OCI-LY3 (cell line): ENCODE measurements around the gene NFIA.

ENCODE experiments used
- H2AFZ ChIP-seq: fragments of 200-600, 300-600 bp; shearing (Covaris generic); 2 replicates; pipeline ENCODE4 v1.6.0; 2014; ENCODE audit warnings: antibody characterized with exemption, low read depth, low read length
- H3K27ac ChIP-seq: fragments of 200-600, 300-600 bp; sonication (generic); 2 replicates; pipeline ENCODE4 v1.5.1; 2014; ENCODE audit warnings: mild to moderate bottlenecking, low read length, moderate library complexity, mixed read lengths
- H3K27me3 ChIP-seq: fragments of 200-600, 300-600 bp; sonication (generic); 2 replicates; pipeline ENCODE4 v1.6.1; 2014; ENCODE audit warnings: low read depth, low read length, mixed read lengths
- H3K36me3 ChIP-seq: fragments of 200-600, 300-600 bp; sonication (generic); replicated peaks from 2 replicates; pipeline ENCODE3; 2014; ENCODE audit warnings: low read depth, low read length, mixed read lengths
- H3K4me1 ChIP-seq: fragments of 300-600, 200-600 bp; sonication (generic); 2 replicates; pipeline ENCODE4 v1.6.1; 2014; ENCODE audit warnings: low read length, mixed read lengths
- H3K4me2 ChIP-seq: fragments of 200-600, 300-600 bp; sonication (generic); 2 replicates; pipeline ENCODE4 v1.6.1; 2014; ENCODE audit warnings: low read length, mixed read lengths
- H3K4me3 ChIP-seq: fragments of 300-600, 200-600 bp; sonication (generic); 2 replicates; pipeline ENCODE4 v1.5.1; 2014; ENCODE audit warnings: antibody characterized with exemption, mild to moderate bottlenecking, low read length, moderate library complexity
- H3K79me2 ChIP-seq: fragments of 300-600, 200-600 bp; shearing (Covaris generic); 2 replicates; pipeline ENCODE4 v1.6.1; 2014; ENCODE audit warnings: mild to moderate bottlenecking, low read length, mixed read lengths
- H3K9ac ChIP-seq: fragments of 300-600, 200-600 bp; shearing (Covaris generic); 2 replicates; pipeline ENCODE4 v1.6.0; 2014; ENCODE audit warnings: mild to moderate bottlenecking, low read length, moderate library complexity
- H3K9me3 ChIP-seq: fragments of 200-600, 300-600 bp; shearing (Covaris generic); 2 replicates; pipeline ENCODE4 v1.6.1; 2014; ENCODE audit warnings: low read length, mixed read lengths; ENCODE audit not compliant: insufficient read depth
- H4K20me1 ChIP-seq: fragments of 200-600, 300-600 bp; sonication (generic); 2 replicates; pipeline ENCODE4 v1.6.1; 2016; ENCODE audit warnings: low read length, mixed read lengths; ENCODE audit not compliant: insufficient read depth
- CTCF ChIP-seq: fragments of 200-600, 300-600 bp; sonication (generic); IDR thresholded peaks from 2 replicates; pipeline ENCODE4 v1.5.1; 2014; ENCODE audit warnings: antibody characterized with exemption, low read length, low read depth
- EZH2phosphoT487 ChIP-seq: fragments of 200-600 bp; shearing (Covaris generic); IDR thresholded peaks from 2 replicates; pipeline ENCODE4 v1.6.1; 2018; ENCODE audit warnings: antibody characterized with exemption, mixed run types, low read depth

Gene NFIA

GRCh38 chr1:61264825-61265242, 182.5 kb downstream of the NFIA start:
- no peaks in the 10 kb centered on the region for H3K79me2 ChIP-seq
- H3K4me2 ChIP-seq: no peak overlapping the region
- H3K9me3 ChIP-seq: no peaks in the 10 kb centered on the region
- TF ChIP-seq CTCF (no peak), EZH2phosphoT487 (no peak)
- H3K27ac ChIP-seq: no peak overlapping the region
- H4K20me1 ChIP-seq: no peaks in the 10 kb centered on the region
- no peak overlapping the region for H2AFZ ChIP-seq
- H3K27me3 ChIP-seq: no peaks in the 10 kb centered on the region
- no peak overlapping the region for H3K9ac ChIP-seq
- no peak overlapping the region for H3K4me3 ChIP-seq
- no peaks in the 10 kb centered on the region for H3K36me3 ChIP-seq
- H3K4me1 ChIP-seq: 0 out of 2 replicates have a peak, but pooled peaks cover 2% of the 10 kb centered on the region

GRCh38 chr1:61265665-61266064, 183.3 kb downstream of the NFIA start:
- Histone ChIP-seq H3K4me3 (no peak overlapping the region), H3K9ac (no peak overlapping the region), H3K27me3 (no peaks in the 10 kb centered on the region), H4K20me1 (no peaks in the 10 kb centered on the region), H2AFZ (no peak overlapping the region), H3K4me1 (0 out of 2 replicates have a peak, but pooled peaks cover 2% of the 10 kb centered on the region), H3K9me3 (no peaks in the 10 kb centered on the region), H3K4me2 (no peak overlapping the region), H3K79me2 (no peaks in the 10 kb centered on the region), H3K36me3 (no peaks in the 10 kb centered on the region), H3K27ac (no peak overlapping the region)
- TF ChIP-seq CTCF: no peak
- no peak for TF ChIP-seq EZH2phosphoT487

- Histone ChIP-seq H3K9ac (no peak overlapping the region), H2AFZ (no peak overlapping the region), H3K4me3 (no peak overlapping the region), H3K4me1 (0 out of 2 replicates have a peak, but pooled peaks cover 2% of the 10 kb centered on the region), H3K27me3 (no peaks in the 10 kb centered on the region), H3K4me2 (no peak overlapping the region), H3K79me2 (no peaks in the 10 kb centered on the region), H3K9me3 (no peaks in the 10 kb centered on the region), H3K36me3 (no peaks in the 10 kb centered on the region), H4K20me1 (no peaks in the 10 kb centered on the region), H3K27ac (no peak overlapping the region)
- TF ChIP-seq EZH2phosphoT487 (no peak), CTCF (no peak)
Measured at GRCh38 chr1:61266738-61267137, 184.4 kb downstream of the NFIA start.

GRCh38 chr1:61268546-61269240, 186.3 kb downstream of the NFIA start:
- Histone ChIP-seq H3K9me3 (no peaks in the 10 kb centered on the region), H4K20me1 (no peaks in the 10 kb centered on the region), H3K4me2 (no peak overlapping the region), H3K27me3 (no peaks in the 10 kb centered on the region), H2AFZ (no peak overlapping the region), H3K79me2 (no peaks in the 10 kb centered on the region), H3K9ac (no peak overlapping the region), H3K36me3 (no peaks in the 10 kb centered on the region), H3K27ac (no peak overlapping the region), H3K4me3 (no peak overlapping the region), H3K4me1 (0 out of 2 replicates have a peak, but pooled peaks cover 2% of the 10 kb centered on the region)
- TF ChIP-seq CTCF: no peak
- no peak for TF ChIP-seq EZH2phosphoT487
